PFSK-1 (cell line): ENCODE measurements around the gene CPSF4L.

ENCODE experiments used
- FOXP2 ChIP-seq: optimal IDR thresholded peaks from 2 replicates; pipeline ENCODE3; 2011; ENCODE audit warnings: borderline replicate concordance, control low read depth, inconsistent platforms; ENCODE audit not compliant: insufficient read depth; ENCODE audit errors: extremely low read length, extremely low read depth
- POLR2AphosphoS5 ChIP-seq: IDR thresholded peaks from 2 replicates; pipeline ENCODE4 v1.6.1; 2012; ENCODE audit warnings: low read depth, mild to moderate bottlenecking, control low read depth, low read length, moderate library complexity
- SIN3A ChIP-seq: IDR thresholded peaks from 2 replicates; pipeline ENCODE4 v1.6.1; 2012; ENCODE audit warnings: mild to moderate bottlenecking, low read length, moderate library complexity, borderline replicate concordance; ENCODE audit not compliant: insufficient read depth
- TAF1 ChIP-seq: IDR thresholded peaks from 2 replicates; pipeline ENCODE4 v1.6.1; 2012; ENCODE audit warnings: low read length, control low read depth, borderline replicate concordance; ENCODE audit not compliant: insufficient read depth
- TF ChIP-seq, protein P1 (sequence below), 2 experiments: IDR thresholded peaks; 2 replicates each; pipeline versions ENCODE4 v1.6.1 to v1.8.0; 2011 to 2012; ENCODE audit warnings: low read depth in 2 of 2, low read length in 2 of 2, control low read depth in 1 of 2, inconsistent platforms in 1 of 2, mild to moderate bottlenecking in 1 of 2, moderate library complexity in 1 of 2; ENCODE audit not compliant: insufficient read depth in 1 of 2

The CPSF4L gene

DNA sequence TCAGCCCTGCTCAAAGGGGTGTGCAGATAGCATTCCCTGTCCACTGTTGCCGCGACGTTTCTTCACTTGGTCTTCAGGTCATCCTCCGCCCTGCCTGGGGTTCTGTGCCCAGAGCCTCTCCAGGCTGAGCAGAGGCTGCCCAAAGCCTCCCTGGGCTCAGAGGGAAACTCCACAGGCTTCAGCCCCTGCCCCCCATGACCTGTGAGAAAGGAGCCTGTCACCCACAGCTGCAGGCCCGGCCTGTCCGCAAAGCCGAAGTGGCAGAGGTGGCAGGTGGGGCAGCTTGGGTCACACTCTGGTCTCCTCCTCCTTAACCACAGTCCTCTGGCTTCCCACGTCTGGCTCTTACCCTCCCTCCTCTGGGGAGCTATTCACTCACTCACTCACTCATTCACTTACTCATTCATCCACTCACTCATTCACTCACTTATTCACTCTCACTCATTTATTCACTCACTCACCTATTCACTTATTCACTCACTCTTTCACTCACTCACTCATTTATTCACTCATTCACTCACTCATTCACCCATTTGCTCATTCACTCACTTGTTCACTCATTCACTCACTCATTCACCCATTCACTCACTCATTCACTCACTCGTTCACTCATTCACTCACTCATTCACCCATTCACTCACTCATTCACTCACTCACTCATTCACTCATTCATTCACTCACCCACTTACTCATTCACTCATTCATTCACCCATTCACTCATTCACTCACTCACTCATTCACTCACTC, 7.1 kb upstream of the CPSF4L start:
- no peak for TF ChIP-seq TAF1
- TF ChIP-seq SIN3A, result no peak
- no peak for TF ChIP-seq FOXP2
- no peak for TF ChIP-seq POLR2AphosphoS5
- TF ChIP-seq, protein P1, sequence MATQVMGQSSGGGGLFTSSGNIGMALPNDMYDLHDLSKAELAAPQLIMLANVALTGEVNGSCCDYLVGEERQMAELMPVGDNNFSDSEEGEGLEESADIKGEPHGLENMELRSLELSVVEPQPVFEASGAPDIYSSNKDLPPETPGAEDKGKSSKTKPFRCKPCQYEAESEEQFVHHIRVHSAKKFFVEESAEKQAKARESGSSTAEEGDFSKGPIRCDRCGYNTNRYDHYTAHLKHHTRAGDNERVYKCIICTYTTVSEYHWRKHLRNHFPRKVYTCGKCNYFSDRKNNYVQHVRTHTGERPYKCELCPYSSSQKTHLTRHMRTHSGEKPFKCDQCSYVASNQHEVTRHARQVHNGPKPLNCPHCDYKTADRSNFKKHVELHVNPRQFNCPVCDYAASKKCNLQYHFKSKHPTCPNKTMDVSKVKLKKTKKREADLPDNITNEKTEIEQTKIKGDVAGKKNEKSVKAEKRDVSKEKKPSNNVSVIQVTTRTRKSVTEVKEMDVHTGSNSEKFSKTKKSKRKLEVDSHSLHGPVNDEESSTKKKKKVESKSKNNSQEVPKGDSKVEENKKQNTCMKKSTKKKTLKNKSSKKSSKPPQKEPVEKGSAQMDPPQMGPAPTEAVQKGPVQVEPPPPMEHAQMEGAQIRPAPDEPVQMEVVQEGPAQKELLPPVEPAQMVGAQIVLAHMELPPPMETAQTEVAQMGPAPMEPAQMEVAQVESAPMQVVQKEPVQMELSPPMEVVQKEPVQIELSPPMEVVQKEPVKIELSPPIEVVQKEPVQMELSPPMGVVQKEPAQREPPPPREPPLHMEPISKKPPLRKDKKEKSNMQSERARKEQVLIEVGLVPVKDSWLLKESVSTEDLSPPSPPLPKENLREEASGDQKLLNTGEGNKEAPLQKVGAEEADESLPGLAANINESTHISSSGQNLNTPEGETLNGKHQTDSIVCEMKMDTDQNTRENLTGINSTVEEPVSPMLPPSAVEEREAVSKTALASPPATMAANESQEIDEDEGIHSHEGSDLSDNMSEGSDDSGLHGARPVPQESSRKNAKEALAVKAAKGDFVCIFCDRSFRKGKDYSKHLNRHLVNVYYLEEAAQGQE (IDR thresholded peaks at IDR 0.05; ENCODE audit: insufficient read depth in 1 of 2, low read depth in 2 of 2, low read length in 2 of 2), result no peak

DNA sequence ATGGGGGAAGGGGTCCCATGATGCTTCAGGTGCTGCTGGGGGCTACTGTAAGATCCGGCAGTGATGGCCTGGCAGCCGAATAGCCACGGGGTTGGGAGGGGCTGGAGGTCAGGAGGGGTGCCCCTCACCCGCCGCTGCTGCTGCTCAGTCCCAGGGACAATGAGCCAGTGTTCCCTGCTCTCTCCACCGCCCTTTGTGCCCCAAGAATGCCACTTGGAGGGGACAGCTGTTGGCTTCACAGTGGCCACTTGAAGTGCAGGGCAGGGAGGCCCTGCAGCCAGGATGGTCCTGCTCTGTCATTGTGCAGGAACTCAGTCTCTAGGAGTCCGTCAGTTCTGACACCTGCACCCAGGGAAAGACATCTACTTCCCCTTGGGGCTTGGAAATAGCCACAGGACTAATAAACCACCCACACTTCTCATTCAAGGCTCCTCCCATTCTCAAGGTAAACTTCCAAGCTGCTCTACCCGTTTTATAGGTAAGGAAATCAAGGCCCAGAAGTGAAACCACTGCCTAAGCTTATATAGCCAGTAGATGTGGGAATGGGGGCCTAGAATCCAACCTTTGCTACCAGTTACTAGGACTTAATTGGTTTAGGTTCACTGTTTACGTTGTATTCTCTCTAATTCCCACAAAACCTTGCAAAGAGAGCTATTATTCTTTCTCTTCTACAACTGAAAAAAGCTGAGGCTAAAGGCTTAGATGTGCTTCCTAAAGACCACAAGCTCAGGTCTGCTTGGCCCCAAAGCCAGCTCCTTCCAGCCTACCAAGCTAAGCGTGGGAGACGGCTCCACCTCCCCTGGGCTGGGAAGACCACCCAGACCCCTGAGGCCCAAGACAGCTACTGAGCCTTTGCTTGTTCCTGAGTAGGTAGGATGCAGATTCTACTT, 6.2 kb upstream of the CPSF4L start:
- no peak for TF ChIP-seq POLR2AphosphoS5
- TF ChIP-seq SIN3A, result no peak
- TF ChIP-seq, protein P1 (IDR thresholded peaks at IDR 0.05; ENCODE audit: insufficient read depth in 1 of 2, low read depth in 2 of 2, low read length in 2 of 2), result no peak

DNA sequence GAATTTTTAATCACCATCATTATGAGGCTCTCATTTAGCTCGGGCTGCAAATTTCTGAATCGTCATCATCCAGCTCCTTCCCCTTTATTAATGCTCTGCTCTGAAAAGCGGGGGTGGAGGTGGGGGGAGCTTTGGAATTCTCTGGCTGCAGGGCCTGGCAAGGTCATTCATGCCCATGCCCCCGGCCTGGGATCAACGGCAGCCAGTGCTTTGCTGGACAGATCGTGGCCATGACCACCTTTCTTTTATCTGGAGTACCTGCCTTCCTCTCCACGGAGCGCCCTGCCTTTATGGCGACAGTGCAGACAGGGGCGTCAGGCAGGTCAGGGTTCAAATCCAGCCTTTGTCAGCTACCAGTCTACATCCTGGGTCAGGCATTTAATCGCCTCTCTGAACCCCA, 5.1 kb upstream of the CPSF4L start:
- TF ChIP-seq TAF1 (no peak), POLR2AphosphoS5 (no peak), SIN3A (no peak), FOXP2 (no peak)
- TF ChIP-seq, protein P1 (IDR thresholded peaks at IDR 0.05; ENCODE audit: insufficient read depth in 1 of 2, low read depth in 2 of 2, low read length in 2 of 2), result no peak

DNA sequence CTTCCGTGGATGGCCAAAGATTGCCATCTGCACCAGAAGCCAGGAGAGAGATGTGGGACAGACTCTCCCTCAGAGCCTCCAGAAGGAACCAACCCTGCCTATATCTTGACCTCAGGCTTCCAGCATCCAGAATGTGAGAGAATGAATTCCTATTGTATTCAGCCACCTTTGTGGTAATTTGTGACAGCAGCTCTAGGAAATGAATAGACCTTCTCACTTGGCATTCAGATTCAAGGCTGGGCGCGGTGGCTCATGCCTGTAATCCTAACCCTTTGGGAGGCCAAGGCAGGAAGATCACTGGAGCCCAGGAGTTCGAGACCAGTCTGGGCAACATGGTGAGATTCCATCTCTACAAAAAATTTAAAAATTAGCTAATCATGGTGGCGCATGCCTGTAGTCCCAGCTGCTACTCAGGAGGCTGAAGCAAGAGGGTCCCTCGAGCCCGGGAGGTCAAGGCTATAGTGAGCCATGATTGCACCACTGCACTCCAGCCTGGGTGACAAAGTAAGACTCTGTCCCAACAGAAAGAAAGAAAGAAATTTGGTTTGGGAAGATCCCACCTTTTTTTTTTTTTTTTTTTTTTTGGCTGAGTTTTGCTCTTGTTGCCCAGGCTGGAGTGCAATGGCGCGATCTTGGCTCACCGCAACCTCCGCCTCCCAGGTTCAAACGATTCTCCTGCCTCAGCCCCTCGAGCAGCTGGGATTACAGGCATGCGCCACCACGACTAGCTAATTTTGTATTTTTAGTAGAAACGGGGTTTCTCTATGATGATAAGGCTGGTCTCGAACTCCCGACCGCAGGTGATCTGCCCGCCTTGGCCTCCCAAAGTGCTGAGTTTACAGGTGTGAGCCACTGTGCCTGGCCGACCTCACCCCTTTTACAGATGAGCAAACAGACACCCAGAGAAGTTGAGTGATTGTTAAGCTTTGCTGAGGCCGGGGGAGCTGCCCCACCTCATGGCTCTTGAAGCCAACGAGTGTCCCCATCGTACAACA, 4.3 kb upstream of the CPSF4L start:
- TF ChIP-seq, protein P1 (IDR thresholded peaks at IDR 0.05; ENCODE audit: insufficient read depth in 1 of 2, low read depth in 2 of 2, low read length in 2 of 2), result no peak
- TF ChIP-seq TAF1 (no peak), FOXP2 (no peak), SIN3A (no peak)
